ENCODE results near the gene CHMP5.

CHMP5 gene

DNA sequence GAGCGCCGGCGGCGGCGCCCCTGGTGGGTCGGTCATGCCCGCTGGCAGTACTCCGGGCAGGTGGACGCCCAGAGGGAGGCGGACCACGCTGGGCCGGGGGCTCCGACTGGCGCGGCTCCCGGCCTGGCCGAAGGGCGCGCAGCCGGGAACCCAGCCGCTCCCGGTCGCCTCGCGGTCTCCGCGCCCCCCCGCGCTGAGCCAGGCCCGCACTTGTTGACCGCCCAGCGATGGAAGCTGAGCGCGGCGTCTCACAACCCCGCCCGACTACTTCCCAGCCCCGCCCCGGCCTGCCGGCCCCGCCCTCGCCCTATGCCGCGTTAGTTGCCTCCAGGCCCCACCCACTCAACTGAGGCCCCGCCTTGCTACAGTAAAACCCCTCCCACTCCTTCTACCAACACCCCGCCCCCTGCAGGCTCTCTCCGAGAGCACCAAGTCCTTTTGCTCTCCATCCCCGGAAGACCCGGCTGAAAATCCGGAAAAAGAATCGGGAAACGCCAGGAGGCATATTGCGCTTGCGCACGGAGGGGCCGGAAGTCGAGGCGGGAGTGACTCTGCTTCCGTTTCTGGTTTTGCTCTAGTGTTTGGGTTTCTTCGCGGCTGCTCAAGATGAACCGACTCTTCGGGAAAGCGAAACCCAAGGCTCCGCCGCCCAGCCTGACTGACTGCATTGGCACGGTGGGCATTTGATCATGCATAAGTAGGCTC lies at the start of gene CHMP5, which contains the start of gene BAG1:
Gene CHMP5 (plus strand): TSS at position 577 of the 705 bp plus-strand sequence. CDS start 30 bp downstream, at position 607.
Gene BAG1 (minus strand): TSS at position 236 of the 705 bp plus-strand sequence.
- DNase-seq, result peak; percentile 99

DNA sequence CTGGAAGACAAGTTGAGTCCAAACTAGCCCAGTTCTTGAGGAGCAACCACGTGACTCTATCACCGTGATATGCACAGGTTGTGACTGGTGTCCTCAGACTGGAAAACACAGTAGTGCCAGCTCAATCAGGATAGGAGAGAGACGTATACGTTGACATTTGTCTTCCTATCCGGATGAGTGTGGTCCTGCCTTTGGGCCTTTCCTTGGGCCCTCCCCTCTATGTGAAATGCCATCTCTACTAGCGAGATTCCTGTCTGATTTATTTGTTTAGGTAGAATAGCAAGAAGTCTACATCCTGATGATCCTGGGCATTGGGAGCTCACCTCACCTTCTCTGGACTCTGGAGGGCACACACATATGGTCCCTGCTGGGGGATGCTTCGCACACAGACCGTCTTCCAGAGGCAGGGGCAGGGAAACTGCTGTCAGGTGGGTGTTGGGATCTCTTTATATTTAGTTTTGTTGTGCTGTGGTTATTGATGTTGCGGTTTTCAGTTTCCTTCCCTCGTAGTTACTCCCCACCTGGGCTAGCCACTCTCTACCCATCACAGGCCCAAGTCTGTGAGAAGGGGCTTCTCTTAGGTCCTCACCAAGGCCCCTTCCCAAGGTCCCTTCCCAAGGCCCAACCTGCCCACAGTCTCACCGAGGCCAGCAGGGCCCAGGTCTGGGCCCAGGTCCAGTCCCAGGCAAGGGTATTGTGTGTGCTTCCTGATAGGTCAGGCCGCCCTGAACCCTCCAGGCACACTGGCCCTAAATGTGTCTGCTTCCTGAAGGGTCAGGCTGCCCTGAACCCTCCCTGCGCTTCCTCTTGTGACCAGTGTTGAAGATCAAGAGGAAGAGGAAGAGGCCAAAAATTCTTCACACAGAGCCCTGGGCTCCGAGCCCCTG lies 43.9 kb upstream of the CHMP5 start:
- DNase-seq, result no peak

DNA sequence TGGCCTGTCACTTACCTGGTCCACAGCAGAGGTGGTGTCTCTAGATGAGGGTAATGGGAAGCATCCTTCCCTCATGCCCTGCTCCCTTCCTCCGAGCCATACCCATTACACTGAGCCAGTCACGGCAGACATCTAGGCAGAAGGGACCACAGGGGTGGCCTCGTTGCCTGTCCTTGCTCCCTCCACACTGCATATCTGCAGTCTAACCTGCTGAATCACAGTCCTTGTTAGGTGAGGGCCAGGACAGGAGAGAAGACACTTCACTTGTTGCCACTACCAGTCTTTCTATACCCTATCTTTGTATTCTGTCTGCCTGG lies 43.3 kb upstream of the CHMP5 start:
- DNase-seq, result no peak

DNA sequence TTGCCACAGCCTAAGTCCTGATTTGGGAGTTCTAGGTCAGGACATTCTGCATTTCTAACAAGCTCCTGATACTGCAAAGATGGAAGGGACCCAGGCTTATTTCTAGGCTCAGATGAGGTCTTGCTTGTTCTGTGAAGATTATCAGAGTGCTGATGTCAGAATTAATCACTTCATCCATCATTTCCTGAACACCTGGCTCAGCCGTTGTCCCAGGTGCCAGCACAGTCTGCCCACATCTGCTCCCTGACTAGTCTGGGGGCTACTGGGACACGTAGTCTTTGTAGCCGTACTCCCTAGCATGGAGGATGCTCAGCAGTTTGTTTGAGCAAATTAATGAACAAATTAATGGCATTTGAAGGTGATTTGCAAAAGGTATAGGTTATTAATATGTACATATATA lies 42.8 kb upstream of the CHMP5 start:
- no peak for DNase-seq

DNA sequence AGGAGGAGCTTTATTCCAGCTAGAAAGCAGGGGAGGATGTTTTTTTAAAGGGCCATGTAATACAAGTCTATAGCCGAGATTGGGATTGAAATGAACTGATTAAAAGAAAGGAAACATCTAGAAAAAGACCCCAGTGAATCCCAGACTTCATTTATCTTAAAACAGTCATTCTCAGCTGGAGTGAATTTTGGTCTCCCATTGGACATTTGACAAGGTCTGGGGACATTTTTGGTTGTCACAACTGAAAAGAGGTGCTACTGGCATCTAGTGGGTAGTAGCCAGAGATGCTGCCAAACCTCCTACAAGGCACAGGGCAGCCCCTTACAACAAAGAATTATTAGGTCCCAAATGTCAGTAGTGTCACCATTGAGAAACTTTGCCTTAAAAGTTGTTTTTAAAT lies 41.2 kb upstream of the CHMP5 start:
- DNase-seq, result no peak

DNA sequence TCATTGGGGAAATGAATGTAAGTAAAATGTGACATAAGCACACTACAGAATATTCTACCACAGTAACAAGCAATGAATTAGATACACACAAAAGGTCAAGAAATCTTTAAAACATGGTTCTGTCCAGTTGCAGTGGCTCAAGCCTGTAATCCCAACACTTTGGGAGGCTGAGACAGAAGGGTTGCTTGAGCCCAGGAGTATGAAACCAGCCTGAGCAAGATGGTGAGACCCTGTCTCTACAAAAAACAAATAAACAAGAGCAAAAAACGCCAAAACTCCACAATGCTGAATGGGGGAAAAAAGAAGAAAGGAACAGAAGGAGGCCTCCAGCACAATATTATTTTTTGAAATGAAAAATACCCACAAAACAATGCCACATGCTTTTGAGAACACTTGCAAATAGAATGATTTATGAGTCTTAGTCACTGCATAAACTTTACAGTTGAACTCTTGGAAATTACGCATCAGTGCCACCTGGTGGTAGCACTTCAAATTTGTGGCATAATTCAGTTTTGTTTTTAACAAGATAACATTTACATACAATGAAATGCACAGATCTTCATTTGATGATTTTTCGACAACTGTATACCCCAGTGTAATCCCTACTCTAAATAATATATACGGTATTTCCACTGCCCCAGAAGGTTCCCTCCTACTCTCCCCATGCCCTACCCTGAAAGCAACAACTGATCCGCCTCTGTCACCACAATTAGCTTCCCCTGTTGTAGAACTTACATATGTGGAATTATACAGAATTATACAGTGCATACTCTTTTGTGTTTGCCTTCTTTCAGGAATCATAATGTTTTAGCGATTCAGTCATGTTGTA lies 39.3 kb upstream of the CHMP5 start:
- peak; percentile 40 for DNase-seq

DNA sequence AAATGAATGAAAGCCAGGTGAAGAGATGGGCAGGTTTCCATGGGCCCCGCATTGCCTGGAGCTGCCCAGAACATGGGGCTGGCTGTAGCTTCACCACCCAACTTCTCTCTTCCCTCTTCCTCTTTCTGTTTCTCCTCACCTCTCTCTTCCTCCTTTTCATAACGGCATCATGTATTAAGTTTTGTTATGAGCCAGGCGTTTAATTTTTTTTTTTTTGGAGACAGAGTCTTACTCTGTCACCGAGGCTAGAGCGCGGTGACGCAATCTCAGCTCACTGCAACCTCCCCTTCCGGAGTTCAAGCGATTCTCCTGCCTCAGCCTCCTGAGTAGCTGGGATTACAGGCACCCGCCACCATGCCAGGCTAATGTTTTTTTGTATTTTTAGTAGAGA lies 37.8 kb upstream of the CHMP5 start:
- DNase-seq, result no peak

DNA sequence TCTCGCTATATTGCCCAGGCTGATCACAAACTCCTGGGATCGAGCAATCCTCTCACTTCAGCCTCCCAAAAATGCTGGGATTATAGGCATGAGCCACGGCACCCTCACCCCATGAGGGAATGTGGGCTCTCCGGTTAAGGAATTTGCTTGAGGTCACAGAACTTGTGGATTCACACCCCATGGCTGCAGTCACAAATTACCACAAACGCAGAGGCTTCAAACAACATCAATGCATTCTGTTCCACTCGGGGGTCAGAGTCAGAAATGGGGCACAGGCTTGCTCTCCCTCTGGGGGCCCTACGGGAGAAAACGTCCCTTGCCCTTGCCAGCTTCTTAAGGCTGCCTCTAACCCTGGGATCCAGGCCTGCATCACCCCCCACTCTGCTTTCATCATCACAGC lies 37.1 kb upstream of the CHMP5 start:
- DNase-seq, result no peak

DNA sequence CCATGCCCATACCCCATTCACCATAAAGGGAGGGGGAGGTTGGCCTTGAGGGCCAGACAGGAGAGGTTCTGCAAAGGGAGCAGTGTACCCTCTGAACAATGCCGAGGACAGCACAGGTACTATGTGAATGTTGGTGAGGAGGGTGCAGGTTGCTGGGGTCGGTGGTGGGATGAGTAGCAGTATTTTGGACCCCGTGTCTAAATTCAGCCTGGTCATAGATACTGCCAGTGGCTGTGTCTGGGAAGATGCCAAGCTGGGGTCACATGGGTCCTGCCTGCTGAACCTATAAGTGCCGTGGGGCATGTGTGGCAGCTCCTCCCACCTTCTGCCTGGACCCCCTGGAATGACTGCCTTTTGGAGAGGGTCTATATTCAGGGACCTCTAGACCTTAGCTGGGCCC lies 36.2 kb upstream of the CHMP5 start:
- no peak for DNase-seq

DNA sequence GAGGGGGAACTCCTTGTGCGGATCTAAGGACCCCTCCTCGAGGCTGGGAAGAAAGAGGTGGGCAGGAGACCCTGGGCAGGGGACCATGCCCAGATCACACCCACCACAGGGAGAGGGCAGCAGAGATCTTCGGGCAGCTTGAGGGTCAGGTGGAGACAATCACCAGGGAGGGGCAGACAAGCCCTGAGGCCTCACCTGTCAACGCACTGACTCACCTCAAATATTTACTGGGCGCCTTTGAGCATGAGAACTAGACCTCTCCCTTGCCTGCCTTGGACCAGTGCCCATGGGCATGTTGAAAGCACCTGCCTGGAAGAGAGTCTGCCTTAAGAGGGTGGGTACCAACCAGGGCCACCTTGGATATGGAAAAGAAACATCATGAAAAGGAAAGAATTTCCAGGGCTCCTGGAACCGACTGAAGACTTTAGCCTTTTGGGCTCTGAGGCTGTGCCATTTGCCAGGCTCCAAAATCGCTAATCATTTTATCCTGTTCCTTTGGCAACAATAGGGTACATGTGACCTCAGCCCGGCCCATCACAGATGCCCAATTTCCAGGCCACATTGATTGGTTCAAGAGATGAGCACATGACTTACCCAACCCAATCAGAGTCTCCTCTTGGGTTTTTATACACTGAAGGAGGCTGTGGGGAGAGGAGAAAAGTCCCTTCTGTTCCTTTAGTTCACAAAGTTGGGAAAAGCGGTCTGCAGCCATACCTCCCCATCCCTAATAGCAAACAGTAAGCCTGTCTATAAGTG lies 35.3 kb upstream of the CHMP5 start:
- DNase-seq, result no peak

DNA sequence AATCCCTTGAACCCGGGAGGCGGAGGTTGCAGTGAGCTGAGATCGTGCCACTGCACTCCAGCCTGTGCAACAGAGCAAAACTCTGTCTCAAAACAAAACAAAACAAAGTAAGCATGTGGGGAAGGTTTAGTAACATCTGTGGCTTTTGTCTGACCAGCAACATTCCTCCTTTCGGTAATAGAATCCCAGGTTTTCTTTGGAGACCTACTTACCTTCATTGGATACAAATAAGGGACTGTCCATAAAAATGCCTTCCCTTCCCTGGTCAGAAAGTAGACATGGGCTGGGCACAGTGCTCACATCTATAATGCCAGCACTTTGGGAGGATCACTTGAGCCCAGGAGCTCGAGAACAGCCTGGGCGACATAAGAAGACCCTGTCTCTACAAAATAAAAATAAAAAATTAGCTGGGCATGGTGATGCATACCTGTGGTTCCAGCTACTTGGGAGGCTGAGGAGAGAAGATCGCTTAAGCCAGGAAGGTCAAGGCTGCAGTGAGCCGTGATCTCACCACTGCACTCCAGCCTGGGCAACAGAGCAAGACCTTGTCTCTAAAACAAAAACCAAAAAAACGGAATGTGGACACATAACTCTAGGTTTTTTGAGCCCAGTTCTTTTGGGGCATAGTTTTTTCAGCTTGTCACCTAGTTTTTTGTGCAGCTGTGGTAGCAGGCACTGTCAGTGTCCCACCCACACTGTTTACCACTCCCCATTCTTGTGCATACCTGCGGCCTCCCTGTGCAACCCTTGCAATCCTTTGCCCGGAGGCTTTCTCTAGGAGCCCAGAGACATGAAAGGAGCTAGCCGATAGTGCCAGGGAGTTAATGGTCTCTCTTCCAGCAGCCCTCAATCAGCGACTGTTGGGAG lies 33.9 kb upstream of the CHMP5 start:
- DNase-seq, result no peak

DNA sequence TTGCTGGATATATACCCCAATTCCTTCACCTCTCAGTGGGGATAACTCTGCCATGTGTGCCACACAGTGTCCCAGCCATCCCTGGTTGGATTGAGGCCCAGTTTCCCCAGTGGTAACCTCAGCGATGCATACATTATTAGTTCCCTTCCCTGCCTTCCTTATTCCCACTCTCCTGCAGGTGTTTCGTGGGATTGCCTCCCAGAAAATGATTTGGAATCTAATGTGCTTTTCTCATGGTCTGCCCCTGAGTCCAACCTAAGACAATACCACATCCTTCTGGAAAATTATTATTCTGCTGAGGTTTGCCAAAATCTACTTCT lies 33.3 kb upstream of the CHMP5 start:
- no peak for DNase-seq

DNA sequence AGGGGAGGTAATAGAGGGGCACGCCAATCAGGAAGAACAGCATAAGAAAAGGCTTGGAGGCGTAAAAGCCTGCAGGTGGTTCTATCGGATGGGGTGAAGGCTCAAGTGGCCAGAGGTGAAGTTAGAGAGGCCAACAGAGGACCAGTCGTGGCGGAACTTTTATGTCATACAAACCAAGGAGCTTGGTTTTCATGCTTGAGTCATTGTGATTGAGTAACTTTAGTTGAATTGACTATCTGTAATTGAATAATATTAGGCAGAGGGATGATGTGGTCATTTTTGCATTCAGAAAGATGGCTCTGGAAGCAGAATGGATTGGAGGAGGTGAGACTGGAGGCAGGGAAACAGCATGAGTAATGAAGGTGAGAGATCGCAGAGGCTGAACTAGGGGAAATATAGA lies 32.0 kb upstream of the CHMP5 start:
- DNase-seq, result no peak

DNA sequence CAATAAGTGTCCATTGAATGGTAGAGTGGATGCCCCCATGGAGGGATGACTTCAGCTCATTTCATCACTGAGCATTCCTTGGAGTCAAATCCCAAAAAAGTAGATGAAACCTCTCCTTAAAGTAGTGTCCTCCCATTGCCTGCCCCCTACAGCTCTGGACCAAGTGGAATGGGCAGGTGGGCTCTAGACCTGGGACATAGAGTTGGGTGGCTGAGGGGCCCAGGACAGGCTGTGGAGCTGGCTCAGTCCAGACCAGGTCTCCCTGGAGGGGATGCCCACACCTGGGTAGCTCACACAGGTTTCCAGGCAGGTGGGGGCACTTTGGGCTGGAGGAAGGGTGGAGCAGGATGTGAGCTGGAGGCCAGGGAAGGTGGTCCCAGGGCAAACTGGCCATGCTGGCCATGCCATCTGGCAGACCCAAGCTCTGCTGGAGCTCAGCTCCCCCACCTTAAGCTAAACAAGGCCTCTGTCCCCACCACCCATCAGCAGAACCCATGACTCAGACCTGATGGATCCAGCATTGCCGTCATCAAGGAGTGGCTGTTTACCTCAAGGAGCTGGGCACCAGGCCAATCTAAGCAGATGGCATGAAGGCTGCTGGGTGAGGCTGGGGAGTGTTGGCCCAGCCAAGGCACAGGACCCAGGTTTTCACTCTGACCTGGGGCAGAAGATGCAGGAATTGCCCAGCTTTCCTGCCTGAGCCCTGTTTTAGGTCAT lies 31.1 kb upstream of the CHMP5 start:
- no peak for DNase-seq

DNA sequence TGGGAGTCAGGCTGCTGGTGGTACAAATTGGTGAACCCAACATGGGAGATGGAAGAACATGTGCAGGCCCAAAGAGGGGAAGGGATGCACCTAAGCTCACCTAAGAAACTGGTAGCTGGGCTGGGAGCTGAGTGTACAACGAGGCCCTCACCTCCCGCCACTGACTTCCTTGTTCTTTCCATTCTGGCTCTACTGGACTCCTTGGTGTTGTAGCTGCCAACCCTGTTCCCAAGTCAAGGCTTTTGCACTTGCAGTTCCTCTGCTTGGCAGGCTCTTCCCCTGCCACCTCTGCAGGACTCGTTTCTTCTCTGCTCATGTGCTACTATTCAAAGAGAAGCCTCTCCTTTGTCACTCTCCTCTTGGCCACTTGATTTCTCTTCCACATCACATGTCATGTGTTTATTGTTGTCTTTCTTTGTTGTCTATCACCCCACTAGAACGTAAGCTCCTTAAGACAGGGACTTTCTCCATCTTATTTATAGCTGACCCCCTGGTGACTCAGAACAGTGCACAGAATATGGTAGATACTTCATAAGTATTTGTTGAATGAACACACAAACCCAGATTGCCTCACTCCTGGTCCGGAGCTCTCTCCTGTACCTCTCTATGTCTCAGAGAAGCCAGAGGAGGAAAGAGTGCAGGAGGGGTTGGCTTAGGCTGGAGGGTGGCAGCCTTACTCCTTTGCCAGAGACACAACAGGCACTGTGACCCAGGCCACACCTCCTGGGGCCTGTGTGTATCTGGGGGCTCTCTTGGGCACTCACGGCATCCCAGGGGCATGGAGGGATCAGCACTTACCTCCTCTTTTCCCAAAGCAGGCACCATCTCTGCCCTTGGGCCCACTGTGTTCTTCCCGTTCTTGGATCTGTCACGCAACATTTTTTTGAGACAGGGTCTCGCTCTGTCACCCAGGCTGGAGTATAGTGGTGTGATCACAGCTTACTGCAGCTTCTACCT lies 30.1 kb upstream of the CHMP5 start:
- no peak for DNase-seq

DNA sequence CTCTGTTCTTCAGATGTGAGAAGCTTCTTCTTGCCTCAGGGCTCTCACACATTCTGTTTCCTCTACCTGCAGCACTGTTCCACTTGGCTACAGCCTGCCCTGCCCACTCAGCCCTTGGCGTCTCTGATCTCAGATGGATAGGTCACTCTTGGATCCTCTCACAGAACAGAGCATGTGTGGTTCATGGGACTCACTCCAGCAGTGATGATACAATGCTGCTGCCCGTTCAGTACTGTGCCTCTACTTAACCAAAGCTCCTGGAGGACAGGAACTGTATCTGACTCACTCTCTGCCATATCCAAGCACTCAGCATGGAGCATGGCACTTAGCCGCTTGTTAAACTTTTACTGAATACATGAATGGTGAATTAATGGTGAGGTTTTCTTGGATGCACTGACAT lies 28.3 kb upstream of the CHMP5 start:
- DNase-seq, result no peak

DNA sequence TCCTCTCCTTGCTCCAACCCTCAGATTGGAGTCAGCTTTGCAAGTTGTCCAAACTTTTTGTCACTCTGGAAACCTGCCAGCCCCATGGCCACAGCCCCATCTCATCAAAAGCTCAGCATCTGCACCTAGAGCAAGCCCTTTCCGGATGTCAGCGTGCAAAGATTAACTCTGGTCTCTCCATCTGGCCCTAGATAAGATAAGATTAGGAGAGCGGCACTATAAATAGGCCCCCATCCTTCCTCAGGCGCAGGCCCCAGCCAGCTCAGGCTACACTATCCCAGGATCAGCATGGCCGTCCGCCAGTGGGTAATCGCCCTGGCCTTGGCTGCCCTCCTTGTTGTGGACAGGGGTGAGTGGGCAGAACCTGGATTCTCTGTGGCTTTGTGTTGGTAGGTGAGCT lies 24.9 kb upstream of the CHMP5 start, which contains the start of gene SPINK4:
Gene SPINK4 (plus strand): TSS at position 247 of the 400 bp plus-strand sequence. CDS start 42 bp downstream, at position 289.
- DNase-seq, result no peak

DNA sequence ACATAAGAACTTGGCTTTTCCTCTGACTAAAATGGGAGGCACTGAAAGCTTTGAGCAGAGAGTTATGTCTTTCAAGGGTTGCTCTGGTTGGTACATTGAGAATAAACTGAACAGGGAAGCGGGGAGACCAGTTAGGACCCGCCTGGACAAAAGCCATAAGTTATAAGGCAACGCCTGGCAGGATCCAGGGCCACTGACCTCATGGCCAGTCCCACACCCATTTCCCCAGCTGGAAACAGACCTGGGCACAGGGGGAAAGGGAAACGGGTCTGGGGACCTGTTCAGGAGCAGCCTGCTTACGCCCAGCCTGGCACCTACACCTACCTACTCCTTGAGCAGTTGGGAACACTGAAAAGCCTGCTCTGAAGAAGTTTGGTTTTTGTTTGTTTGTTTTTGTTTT lies 23.6 kb upstream of the CHMP5 start:
- no peak for DNase-seq

DNA sequence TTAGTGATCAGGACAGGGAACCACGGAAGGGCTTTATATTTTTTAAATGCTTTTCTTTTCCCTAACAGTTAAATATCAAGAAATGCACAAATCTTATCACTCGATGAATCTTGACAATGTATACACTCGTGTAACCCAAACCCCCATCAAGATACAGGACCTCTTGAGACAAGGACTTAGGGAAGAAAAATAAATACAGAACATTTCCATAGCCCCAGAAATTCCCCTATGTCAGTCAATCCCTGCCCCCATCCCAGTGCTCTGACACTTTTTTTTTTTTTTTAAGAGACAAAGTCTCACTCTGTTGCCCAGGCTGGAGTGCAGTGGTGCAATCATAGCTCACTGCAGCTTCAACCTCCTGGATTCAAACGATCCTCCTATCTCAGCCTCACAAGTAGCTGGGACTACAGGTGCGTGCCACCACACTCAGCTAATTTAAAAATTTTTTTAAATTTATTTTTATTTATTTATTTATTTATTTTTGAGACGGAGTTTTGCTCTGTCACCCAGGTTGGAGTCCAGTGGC lies 22.2 kb upstream of the CHMP5 start:
- DNase-seq, result no peak
